ENCODE results near the gene AFAP1.

Gene AFAP1

DNA sequence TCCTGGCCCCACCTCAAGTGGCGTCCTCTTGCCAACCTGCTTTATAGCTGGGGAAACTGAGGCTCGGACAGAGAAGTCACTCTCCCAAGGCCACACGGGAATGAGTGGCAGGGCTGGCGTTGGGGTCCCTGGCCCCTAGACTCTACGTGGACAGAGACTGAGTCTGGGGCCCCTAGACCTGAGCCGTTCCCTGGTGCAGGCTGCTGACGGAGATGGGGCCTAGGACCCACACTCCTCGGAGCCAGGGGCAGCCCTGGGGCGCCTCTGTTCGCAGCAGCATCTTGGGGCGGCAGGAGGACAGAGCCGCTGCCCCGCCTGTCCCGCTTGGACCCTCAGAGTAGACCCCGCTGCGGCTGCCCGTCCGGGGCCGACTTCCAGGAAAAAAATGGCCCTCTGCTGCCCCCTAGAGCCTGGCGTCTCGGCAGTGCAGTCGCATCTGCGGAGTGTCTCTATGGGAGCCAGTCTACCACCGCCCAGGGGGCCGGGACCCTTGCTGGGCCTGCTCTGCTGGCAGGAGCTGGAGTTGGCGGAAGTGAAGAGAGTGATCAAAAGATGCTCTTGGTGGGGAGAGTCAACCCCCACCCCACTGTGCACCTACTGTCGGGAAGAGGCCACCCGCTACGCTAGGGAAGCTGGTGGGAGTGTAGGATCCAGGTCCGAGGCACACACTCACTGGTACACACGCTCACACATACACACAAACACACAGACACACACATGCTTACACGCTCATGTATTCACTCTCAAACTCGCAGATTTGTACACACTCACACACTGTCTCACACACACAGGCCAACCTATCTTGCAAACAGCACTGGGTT lies 220.1 kb downstream of the AFAP1 start:
- in situ Hi-C loops (cut with MboI; ENCODE audit: low sequenced_read_pairs): loop anchor here (25.0 kb wide), 1 partner anchor 532 kb away; the partner anchor contains the start of gene SORCS2
- DNase-seq (ENCODE audit: low spot score in 2 of 2): peak; percentile 13 to 91
- Histone ChIP-seq H3K4me1 (no peaks in the 10 kb centered on the region), H3K36me3 (replicated peaks) (no peaks in the 10 kb centered on the region), H3K27me3 (ENCODE audit: low read depth) (peaks cover 17% of the 10 kb centered on the region), H3K4me3 (peak overlapping the region; percentile 17), H3K9me3 (no peaks in the 10 kb centered on the region)

DNA sequence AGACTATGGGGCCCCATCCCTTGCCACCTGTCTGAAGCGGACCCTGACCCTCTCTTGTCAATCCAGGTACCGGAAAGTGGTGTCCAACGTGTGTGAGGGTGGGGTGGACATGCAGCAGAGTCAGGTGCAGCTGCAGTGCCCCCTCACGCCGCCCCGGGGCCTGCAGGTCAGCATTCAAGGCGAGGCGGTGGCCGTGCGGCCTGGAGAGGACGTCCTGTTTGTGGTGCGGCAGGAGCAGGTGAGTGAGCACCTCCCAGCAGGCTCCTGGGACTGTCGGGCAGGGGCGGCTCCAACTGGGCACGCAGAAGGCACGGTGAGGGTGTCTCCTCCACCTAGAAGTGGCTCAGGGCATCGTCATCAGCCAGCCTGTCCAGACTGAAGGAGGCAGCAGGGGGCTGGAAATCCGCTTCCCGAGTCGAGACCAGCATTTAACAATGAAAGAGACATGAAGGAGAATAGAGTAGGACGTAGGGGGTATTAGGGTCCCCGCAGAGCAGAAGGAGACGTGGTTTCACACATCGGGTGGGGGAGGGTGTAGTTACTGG lies 221.6 kb downstream of the AFAP1 start:
- DNase-seq (ENCODE audit: low spot score in 2 of 2): no peak
- in situ Hi-C loops (cut with MboI; ENCODE audit: low sequenced_read_pairs): loop anchor here (25.0 kb wide), 1 partner anchor 531 kb away; the partner anchor contains the start of gene SORCS2
- no peak overlapping the region for H3K4me3 ChIP-seq
- H3K27me3 ChIP-seq (ENCODE audit: low read depth): peaks cover 17% of the 10 kb centered on the region
- H3K9me3 ChIP-seq: no peaks in the 10 kb centered on the region
- H3K36me3 ChIP-seq (replicated peaks): no peaks in the 10 kb centered on the region
- H3K4me1 ChIP-seq: no peaks in the 10 kb centered on the region

DNA sequence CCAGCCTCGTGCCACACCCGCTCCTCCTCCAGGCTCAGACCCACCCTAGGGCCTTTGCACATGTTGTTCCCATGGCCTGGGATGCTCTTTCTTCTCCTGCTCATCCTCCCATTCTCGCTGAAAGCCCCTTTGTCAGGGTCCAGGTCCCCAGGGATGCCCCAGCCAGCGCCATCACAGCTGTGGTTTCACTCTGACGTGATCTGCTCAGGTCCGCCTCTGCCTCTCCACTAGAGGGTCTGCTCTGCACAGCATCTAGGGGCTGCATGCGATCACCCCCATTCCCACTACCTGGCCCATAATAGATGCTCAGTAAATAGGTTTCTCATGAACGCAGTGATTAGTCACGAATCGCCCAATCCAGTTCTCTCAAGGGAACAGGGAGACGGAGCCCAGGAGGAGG lies 222.5 kb downstream of the AFAP1 start:
- no peaks in the 10 kb centered on the region for H3K36me3 ChIP-seq (replicated peaks)
- in situ Hi-C loops (cut with MboI; ENCODE audit: low sequenced_read_pairs): loop anchor here (25.0 kb wide), 1 partner anchor 530 kb away; the partner anchor contains the start of gene SORCS2
- H3K4me1 ChIP-seq: no peaks in the 10 kb centered on the region
- no peaks in the 10 kb centered on the region for H3K9me3 ChIP-seq
- no peak for DNase-seq (ENCODE audit: low spot score in 2 of 2)
- peaks cover 17% of the 10 kb centered on the region for H3K27me3 ChIP-seq (ENCODE audit: low read depth)
- no peak overlapping the region for H3K4me3 ChIP-seq

DNA sequence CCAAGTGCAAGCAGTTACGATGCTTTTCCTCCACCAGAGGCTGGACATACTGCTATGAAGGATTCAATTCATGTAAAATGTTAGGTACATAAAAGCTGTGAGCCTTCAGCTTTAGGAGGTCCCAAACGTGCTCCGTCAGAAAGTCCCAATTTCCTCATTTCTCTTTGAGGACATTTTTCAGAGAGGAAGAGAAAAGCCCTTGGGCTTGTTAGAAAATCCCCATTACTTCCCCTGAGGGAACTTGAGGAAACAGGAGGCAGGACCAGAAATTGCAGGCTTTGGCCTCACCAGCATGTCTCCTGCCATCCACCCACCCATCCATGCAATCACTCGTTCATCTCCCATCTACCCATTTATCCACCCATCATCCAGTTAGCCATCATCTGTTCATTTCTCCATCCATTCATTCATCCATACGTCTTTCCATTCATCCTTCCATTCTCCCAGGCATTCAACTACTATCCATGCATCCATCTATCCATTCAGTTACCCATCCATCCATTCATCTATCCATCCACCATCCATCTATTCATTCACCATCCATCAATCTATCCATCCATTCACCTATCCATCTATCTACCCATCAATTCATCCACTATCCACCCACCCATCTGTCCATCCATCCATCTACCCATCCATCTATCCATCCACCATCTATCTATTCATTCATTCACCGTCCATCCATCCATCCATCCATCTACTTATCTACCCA lies 223.5 kb downstream of the AFAP1 start:
- Histone ChIP-seq H3K27me3 (ENCODE audit: low read depth) (peaks cover 17% of the 10 kb centered on the region), H3K4me1 (no peaks in the 10 kb centered on the region), H3K36me3 (replicated peaks) (no peaks in the 10 kb centered on the region), H3K4me3 (no peak overlapping the region), H3K9me3 (no peaks in the 10 kb centered on the region)
- in situ Hi-C loops (cut with MboI; ENCODE audit: low sequenced_read_pairs): loop anchor here (25.0 kb wide), 1 partner anchor 529 kb away; the partner anchor contains the start of gene SORCS2
- DNase-seq (ENCODE audit: low spot score in 2 of 2): no peak

DNA sequence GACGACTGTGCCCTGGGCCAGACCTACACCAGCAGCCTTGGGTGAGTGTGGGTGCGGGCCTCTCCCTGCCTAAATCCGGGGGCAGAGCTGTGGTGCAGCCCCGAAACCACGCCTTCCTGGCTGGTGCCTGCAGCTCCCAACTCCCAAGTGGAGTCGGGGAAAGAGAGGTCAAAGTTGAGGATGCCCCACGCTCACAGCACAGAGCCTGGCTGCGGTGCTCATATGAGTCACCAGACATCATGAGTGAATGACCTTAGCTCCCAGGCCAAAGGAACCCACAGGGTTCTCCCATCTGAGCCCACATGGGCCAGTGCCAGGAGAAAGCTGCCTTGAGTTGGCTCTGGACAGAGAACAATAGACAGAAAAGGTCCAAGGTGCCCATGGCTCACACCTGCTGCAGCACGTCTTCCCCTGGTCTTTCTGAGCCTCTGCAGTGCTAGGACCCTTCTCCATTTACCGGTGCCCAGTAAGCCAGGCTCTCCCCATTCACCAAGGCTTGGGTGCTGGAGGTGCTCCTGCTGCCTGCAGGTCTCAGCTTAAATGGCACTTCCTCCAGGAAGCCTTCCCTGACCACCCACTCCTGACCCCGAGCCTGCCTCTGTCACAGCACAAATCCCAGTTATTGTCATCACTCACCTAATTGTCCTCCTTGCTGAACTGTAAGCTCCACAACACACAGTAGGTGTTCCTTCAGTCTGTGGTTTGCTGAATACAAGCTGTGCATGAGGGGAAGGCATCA lies 224.2 kb downstream of the AFAP1 start:
- Histone ChIP-seq H3K27me3 (ENCODE audit: low read depth) (peaks cover 13% of the 10 kb centered on the region), H3K4me1 (no peaks in the 10 kb centered on the region), H3K9me3 (no peaks in the 10 kb centered on the region), H3K4me3 (no peak overlapping the region), H3K36me3 (replicated peaks) (no peaks in the 10 kb centered on the region)
- in situ Hi-C loops (cut with MboI; ENCODE audit: low sequenced_read_pairs): loop anchor here (25.0 kb wide), 1 partner anchor 528 kb away; the partner anchor contains the start of gene SORCS2
- DNase-seq (ENCODE audit: low spot score in 2 of 2): no peak

DNA sequence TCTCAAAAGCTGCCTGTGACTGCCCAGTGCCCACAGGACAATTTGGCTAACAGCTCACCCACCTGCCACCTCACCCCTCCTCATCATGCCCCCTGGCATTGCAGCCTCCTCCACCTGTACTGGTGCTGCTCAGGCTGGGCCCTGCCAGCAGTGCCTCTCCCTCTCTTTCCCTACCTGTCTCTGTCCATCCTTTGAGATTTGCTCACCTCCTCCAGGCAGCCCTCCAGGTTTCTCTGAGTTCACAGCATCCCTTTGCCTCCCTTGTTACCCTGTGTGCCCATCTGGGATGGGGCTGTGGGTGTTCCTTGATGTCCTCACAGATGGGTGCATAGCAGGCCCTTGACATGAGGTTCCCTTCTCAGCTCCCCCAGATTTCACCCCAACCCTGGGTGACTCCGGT lies 224.9 kb downstream of the AFAP1 start:
- Histone ChIP-seq H3K27me3 (ENCODE audit: low read depth) (peaks cover 7% of the 10 kb centered on the region), H3K9me3 (no peaks in the 10 kb centered on the region), H3K36me3 (replicated peaks) (no peaks in the 10 kb centered on the region), H3K4me3 (no peak overlapping the region), H3K4me1 (no peaks in the 10 kb centered on the region)
- in situ Hi-C loops (cut with MboI; ENCODE audit: low sequenced_read_pairs): loop anchor here (25.0 kb wide), 1 partner anchor 527 kb away; the partner anchor contains the start of gene SORCS2
- no peak for DNase-seq (ENCODE audit: low spot score in 2 of 2)

DNA sequence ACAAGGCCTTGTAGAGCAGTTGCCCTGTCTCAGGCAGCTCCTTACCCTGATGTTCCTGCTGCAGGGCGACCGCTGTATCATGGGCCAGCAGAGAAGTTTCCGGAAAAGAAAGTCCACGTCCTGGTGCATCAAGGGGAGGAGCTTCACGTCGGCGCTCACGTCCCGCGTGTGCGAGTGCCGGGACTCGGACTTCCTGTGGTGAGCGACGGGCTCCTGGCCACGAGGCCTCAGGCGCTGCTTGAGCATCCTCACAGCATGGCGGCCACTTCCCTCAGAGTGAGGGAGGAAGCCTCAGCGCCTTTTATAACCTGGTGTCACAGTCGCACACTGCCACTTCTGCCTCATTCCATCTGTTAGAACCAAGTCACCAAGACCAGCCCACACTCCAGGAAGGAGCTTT lies 225.5 kb downstream of the AFAP1 start:
- H3K27me3 ChIP-seq (ENCODE audit: low read depth): peaks cover 2% of the 10 kb centered on the region
- in situ Hi-C loops (cut with MboI; ENCODE audit: low sequenced_read_pairs): loop anchor here (25.0 kb wide), 1 partner anchor 527 kb away; the partner anchor contains the start of gene SORCS2

DNA sequence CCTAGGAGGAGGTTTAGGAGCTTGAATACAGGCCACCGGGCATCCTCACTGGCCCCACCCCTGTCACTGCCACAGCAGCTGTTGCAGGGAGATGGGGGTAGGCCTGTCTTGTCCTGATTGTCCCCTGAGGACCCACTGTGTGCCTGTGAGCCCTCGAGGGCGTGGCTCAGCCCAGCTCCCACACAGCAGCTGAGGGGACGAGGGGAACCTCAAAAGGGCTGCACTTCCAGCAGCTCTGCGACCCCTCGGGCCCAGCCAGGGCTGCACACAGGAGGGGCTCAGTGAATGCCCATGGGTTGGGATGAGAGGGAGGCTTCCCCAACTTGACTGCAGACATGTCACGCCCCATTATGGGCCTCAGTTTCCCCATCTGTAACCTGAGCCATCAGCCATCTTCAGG lies 225.9 kb downstream of the AFAP1 start:
- Histone ChIP-seq H3K27me3 (ENCODE audit: low read depth) (no peaks in the 10 kb centered on the region), H3K4me1 (no peaks in the 10 kb centered on the region), H3K4me3 (no peak overlapping the region), H3K36me3 (replicated peaks) (no peaks in the 10 kb centered on the region), H3K9me3 (no peaks in the 10 kb centered on the region)
- no peak for DNase-seq (ENCODE audit: low spot score in 2 of 2)
- in situ Hi-C loops (cut with MboI; ENCODE audit: low sequenced_read_pairs): loop anchor here (25.0 kb wide), 1 partner anchor 526 kb away; the partner anchor contains the start of gene SORCS2

More for the DNA sequence above, 225.5 kb downstream of the AFAP1 start:
- H3K4me3 ChIP-seq: no peak overlapping the region
- no peaks in the 10 kb centered on the region for H3K4me1 ChIP-seq
- DNase-seq (ENCODE audit: low spot score in 2 of 2): no peak
- H3K9me3 ChIP-seq: no peaks in the 10 kb centered on the region
- no peaks in the 10 kb centered on the region for H3K36me3 ChIP-seq (replicated peaks)

DNA sequence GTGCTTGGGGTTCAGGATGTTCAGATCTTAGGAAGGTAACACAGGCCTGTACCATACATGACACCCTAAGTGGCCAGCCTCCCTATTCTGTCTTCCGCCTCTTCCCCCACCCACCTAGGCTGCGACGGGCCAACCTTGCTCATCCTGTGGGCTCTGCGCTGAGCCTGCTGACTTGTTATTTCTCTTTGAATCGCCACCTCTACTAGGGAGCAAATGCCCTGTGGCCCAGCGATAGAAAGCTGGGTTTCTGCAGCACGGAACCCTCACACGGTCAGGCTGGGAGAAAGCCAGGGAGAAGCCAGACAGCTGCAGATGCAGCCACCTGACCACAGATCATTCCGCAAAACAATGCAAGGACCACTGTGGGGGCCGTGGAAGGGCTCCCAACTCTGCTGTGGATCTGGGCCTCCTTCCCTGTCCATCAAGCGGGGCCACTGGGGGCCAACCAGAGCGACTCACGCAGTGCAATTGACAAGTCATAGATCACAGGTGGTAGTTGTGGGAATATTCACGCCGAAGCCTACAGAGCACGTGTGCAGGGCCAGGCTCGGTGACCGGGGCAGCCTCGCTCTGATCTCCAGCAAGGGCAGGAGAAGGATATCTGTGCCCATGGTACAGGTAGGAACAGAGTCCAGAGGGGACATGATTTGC lies 227.5 kb downstream of the AFAP1 start:
- Histone ChIP-seq H3K4me1 (no peaks in the 10 kb centered on the region), H3K27me3 (ENCODE audit: low read depth) (no peaks in the 10 kb centered on the region), H3K9me3 (no peaks in the 10 kb centered on the region), H3K36me3 (replicated peaks) (no peaks in the 10 kb centered on the region), H3K4me3 (no peak overlapping the region)
- in situ Hi-C loops (cut with MboI; ENCODE audit: low sequenced_read_pairs): loop anchor here (25.0 kb wide), 1 partner anchor 525 kb away; the partner anchor contains the start of gene SORCS2
- DNase-seq (ENCODE audit: low spot score in 2 of 2): no peak

DNA sequence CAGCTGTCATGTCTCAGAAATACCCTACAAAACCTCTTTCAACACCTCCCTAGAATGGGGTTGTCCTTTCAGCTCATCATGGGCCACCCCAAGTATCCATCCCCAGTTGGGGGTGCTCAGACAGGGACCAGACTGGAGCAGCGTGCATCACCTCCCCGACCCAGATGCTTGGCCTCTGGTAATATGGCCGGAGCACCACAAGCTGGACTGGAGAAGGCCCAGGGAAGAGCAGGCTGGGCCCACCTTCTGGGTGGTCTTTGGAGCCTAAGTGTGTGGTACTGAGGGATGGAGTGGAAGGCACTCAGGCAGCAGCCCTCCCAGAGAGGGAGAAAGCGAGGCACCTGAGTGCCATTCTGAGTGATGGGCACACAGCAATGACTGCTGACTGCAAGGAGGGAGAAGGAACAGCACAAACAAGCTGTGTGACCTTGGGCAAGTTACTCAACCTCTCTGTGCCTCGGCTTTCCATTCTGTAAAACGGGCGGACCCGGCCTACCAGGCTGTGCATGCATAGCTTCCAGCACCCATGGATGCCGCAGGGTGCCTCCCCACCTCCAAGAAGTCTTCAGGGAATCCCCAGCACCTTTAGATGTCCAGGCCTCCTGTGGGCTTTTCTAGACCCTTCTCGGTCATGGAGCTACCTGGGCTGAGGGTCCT lies 228.2 kb downstream of the AFAP1 start:
- Histone ChIP-seq H3K36me3 (replicated peaks) (no peaks in the 10 kb centered on the region), H3K27me3 (ENCODE audit: low read depth) (no peaks in the 10 kb centered on the region), H3K9me3 (no peaks in the 10 kb centered on the region), H3K4me1 (no peaks in the 10 kb centered on the region), H3K4me3 (no peak overlapping the region)
- DNase-seq (ENCODE audit: low spot score in 2 of 2): no peak
- in situ Hi-C loops (cut with MboI; ENCODE audit: low sequenced_read_pairs): loop anchor here (25.0 kb wide), 1 partner anchor 524 kb away; the partner anchor contains the start of gene SORCS2

DNA sequence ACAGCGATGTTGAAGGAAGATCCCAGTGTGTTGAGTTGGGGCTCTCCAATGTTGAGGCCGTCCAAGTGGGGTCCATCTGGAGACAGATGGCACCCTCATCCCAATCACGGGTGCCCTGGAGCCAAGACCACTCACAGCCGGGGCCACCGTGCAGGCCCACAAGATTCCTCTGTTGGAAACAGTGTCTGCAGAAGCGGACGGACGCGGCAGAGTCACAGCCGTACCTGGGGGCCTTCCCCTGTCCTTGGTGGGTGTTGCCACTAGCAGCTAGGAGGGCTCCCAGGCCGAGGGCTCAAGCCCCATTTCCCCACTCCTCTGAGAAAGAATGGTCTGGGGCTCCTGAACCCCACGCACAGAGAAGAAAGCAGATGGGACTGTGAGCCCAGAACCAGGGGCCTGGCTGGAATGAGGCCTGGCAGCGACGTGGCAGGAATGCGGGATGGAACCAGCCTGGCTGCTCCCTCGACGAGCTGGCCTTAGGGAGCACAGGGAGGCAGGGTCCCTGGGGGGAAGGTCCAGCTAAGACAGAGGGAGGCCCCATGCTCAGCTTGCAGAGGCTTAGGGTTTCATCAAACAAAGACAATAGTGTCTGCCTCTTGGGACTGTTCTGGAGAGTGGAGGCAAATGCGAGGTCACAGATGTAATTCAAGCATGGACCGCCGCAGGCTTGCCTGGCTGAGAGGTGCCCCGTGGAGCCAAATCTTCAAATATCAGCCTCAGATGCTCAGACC lies 228.9 kb downstream of the AFAP1 start:
- no peaks in the 10 kb centered on the region for H3K36me3 ChIP-seq (replicated peaks)
- no peak overlapping the region for H3K4me3 ChIP-seq
- no peaks in the 10 kb centered on the region for H3K4me1 ChIP-seq
- H3K9me3 ChIP-seq: no peaks in the 10 kb centered on the region
- no peak for DNase-seq (ENCODE audit: low spot score in 2 of 2)
- no peaks in the 10 kb centered on the region for H3K27me3 ChIP-seq (ENCODE audit: low read depth)
- in situ Hi-C loops (cut with MboI; ENCODE audit: low sequenced_read_pairs): loop anchor here (25.0 kb wide), 1 partner anchor 523 kb away; the partner anchor contains the start of gene SORCS2

DNA sequence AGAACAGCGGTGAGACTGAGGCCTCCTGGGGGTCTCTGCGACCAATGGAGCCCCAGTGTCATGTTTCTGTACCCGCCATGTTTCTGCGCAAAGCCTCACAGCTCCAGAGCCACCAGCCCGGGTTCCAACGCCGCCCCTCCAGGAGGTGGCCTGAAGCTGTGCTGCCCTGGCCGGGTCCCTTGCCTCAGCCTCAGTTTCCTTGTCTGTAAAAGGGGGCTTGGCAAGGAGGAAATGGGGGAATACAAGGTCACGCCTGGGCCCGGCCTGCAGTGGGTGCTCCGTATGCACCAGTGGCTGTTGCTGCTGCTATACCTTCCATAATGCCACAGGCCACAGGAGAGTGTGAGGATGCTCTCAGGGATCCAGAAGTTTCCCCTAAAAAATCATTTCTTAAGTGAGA lies 229.5 kb downstream of the AFAP1 start:
- H3K9me3 ChIP-seq: no peaks in the 10 kb centered on the region
- H3K4me1 ChIP-seq: no peaks in the 10 kb centered on the region
- no peaks in the 10 kb centered on the region for H3K36me3 ChIP-seq (replicated peaks)
- DNase-seq (ENCODE audit: low spot score in 2 of 2): no peak
- in situ Hi-C loops (cut with MboI; ENCODE audit: low sequenced_read_pairs): loop anchor here (25.0 kb wide), 1 partner anchor 523 kb away; the partner anchor contains the start of gene SORCS2
- H3K4me3 ChIP-seq: no peak overlapping the region
- no peaks in the 10 kb centered on the region for H3K27me3 ChIP-seq (ENCODE audit: low read depth)
